GM08714 (cell line): ENCODE data around the gene GPR107.

Source experiments
- H3K4me3 ChIP-seq: fragments of 200-500 bp; sonication (Bioruptor generic); 2 replicates; pipeline ENCODE4 v1.5.1; 2014; ENCODE audit warnings: mild to moderate bottlenecking, low read length, inconsistent platforms
- ZNF274 ChIP-seq: IDR thresholded peaks from 2 replicates; pipeline ENCODE4 v1.6.1; 2012; ENCODE audit warnings: mild to moderate bottlenecking, low read depth, low read length

GPR107 gene

GRCh38 chr9:130138791-130139190 is 85.1 kb downstream of the GPR107 start:
- TF ChIP-seq ZNF274: no peak
- no peak overlapping the region for H3K4me3 ChIP-seq

- H3K4me3 ChIP-seq: no peak overlapping the region
- no peak for TF ChIP-seq ZNF274
Observed at GRCh38 chr9:130139251-130139650, 85.5 kb downstream of the GPR107 start.

GRCh38 chr9:130140706-130141105 is 87.0 kb downstream of the GPR107 start:
- H3K4me3 ChIP-seq: no peak overlapping the region
- TF ChIP-seq ZNF274: no peak

GRCh38 chr9:130142056-130142455 is 88.3 kb downstream of the GPR107 start:
- no peak for TF ChIP-seq ZNF274
- no peak overlapping the region for H3K4me3 ChIP-seq

- TF ChIP-seq ZNF274: no peak
- no peak overlapping the region for H3K4me3 ChIP-seq
Observed at GRCh38 chr9:130142641-130143040, 88.9 kb downstream of the GPR107 start.

- TF ChIP-seq ZNF274: no peak
- no peak overlapping the region for H3K4me3 ChIP-seq
Observed at GRCh38 chr9:130143279-130143893, 89.7 kb downstream of the GPR107 start.

GRCh38 chr9:130143958-130144366 is 90.3 kb downstream of the GPR107 start:
- TF ChIP-seq ZNF274: no peak
- H3K4me3 ChIP-seq: no peak overlapping the region

GRCh38 chr9:130144703-130145102 is 91.0 kb downstream of the GPR107 start:
- no peak for TF ChIP-seq ZNF274
- H3K4me3 ChIP-seq: no peak overlapping the region

- no peak for TF ChIP-seq ZNF274
- no peak overlapping the region for H3K4me3 ChIP-seq
Observed at GRCh38 chr9:130145658-130146057, 92.0 kb downstream of the GPR107 start.

GRCh38 chr9:130147198-130147597 is 93.5 kb downstream of the GPR107 start:
- H3K4me3 ChIP-seq: no peak overlapping the region
- no peak for TF ChIP-seq ZNF274

- TF ChIP-seq ZNF274: no peak
- H3K4me3 ChIP-seq: no peak overlapping the region
Observed at GRCh38 chr9:130147910-130148309, 94.2 kb downstream of the GPR107 start.

- TF ChIP-seq ZNF274: no peak
Observed at GRCh38 chr9:130149031-130149430, 95.3 kb downstream of the GPR107 start.

GRCh38 chr9:130149654-130150286 is 96.1 kb downstream of the GPR107 start:
- H3K4me3 ChIP-seq: no peak overlapping the region
- no peak for TF ChIP-seq ZNF274

More at GRCh38 chr9:130149031-130149430, 95.3 kb downstream of the GPR107 start:
- no peak overlapping the region for H3K4me3 ChIP-seq

GRCh38 chr9:130150779-130151382 is 97.2 kb downstream of the GPR107 start:
- TF ChIP-seq ZNF274: no peak

GRCh38 chr9:130154816-130155215 is 101.1 kb downstream of the GPR107 start:
- H3K4me3 ChIP-seq: no peak overlapping the region
- no peak for TF ChIP-seq ZNF274

More at GRCh38 chr9:130150779-130151382, 97.2 kb downstream of the GPR107 start:
- no peak overlapping the region for H3K4me3 ChIP-seq
